Stimulated activated naive CD8-positive, alpha-beta T cell treated with anti-CD3 and anti-CD28 coated beads, Interleukin-15, amount 100 ng/mL, for 72 hours (primary cell): ENCODE results near the gene FBXW4.
"Not testable (repeated sequence)": the region's sequence is repeated elsewhere in the genome, so short reads cannot be mapped to it uniquely, and the experiment has no call there.

Experiments
- ATAC-seq: fragments of 150-1000 bp; cut with Tn5 transposase; 2 replicates; pipeline ENCODE4 v1.10.0; 2021; ENCODE audit warnings: mild to moderate bottlenecking, moderate library complexity
- DNase-seq, 2 donors: peaks; one replicate each; pipeline ENCODE4 v3.0.0; 2021 to 2022
- H3K27ac Mint-ChIP-seq, 2 donors: one replicate each; pipeline ENCODE4 v1.8.0; 2022; ENCODE audit warnings: mild to moderate bottlenecking in 2 of 2, mixed read lengths in 2 of 2, moderate library complexity in 2 of 2
- H3K27me3 Mint-ChIP-seq: one replicate; pipeline ENCODE4 v1.8.0; 2022; ENCODE audit warnings: mixed read lengths
- H3K4me1 Mint-ChIP-seq: one replicate; pipeline ENCODE4 v1.8.0; 2022; ENCODE audit warnings: mild to moderate bottlenecking, mixed read lengths
- H3K4me3 Mint-ChIP-seq, 2 donors: one replicate each; pipeline ENCODE4 v1.8.0; 2022; ENCODE audit warnings: mild to moderate bottlenecking in 2 of 2, mixed read lengths in 2 of 2, moderate library complexity in 1 of 2
- H3K9me3 Mint-ChIP-seq, 2 donors: one replicate each; pipeline ENCODE4 v1.8.0; 2022; ENCODE audit warnings: mixed read lengths in 2 of 2

Gene FBXW4

GRCh38 chr10:101650863-101651262 is 44.1 kb downstream of the FBXW4 start:
- H3K9me3 Mint-ChIP-seq: no peaks in the 10 kb centered on the region
- no peaks in the 10 kb centered on the region for H3K4me1 Mint-ChIP-seq
- DNase-seq (no peak), ATAC-seq (no peak)
- no peak overlapping the region for H3K4me3 Mint-ChIP-seq
- no peaks in the 10 kb centered on the region for H3K27me3 Mint-ChIP-seq
- no peak overlapping the region for H3K27ac Mint-ChIP-seq

- H3K27ac Mint-ChIP-seq: no peak overlapping the region
- no peaks in the 10 kb centered on the region for H3K9me3 Mint-ChIP-seq
- peaks cover 6% of the 10 kb centered on the region for H3K4me1 Mint-ChIP-seq
- no peak for DNase-seq
- no peak overlapping the region for H3K4me3 Mint-ChIP-seq
- no peak for ATAC-seq
- H3K27me3 Mint-ChIP-seq: no peaks in the 10 kb centered on the region
Observed at GRCh38 chr10:101649525-101650085, 45.4 kb downstream of the FBXW4 start.

- no peak for DNase-seq
- Mint-ChIP-seq H3K4me3 (no peak overlapping the region), H3K4me1 (peaks cover 6% of the 10 kb centered on the region), H3K27me3 (no peaks in the 10 kb centered on the region), H3K27ac (no peak overlapping the region), H3K9me3 (no peaks in the 10 kb centered on the region)
- no peak for ATAC-seq
Observed at GRCh38 chr10:101647255-101647654, 47.7 kb downstream of the FBXW4 start.

GRCh38 chr10:101646364-101646763 is 48.6 kb downstream of the FBXW4 start:
- DNase-seq: no peak
- no peaks in the 10 kb centered on the region for H3K9me3 Mint-ChIP-seq
- H3K4me3 Mint-ChIP-seq: no peak overlapping the region
- H3K4me1 Mint-ChIP-seq: peaks cover 6% of the 10 kb centered on the region
- peak overlapping the region in 1 of 2 donors; percentile 71 for H3K27ac Mint-ChIP-seq
- no peaks in the 10 kb centered on the region for H3K27me3 Mint-ChIP-seq
- ATAC-seq: no peak

- no peak for ATAC-seq
- Mint-ChIP-seq H3K27ac (peak overlapping the region; percentile 34 to 77), H3K4me3 (no peak overlapping the region), H3K4me1 (peaks cover 6% of the 10 kb centered on the region), H3K9me3 (no peaks in the 10 kb centered on the region), H3K27me3 (no peaks in the 10 kb centered on the region)
- no peak for DNase-seq
Observed at GRCh38 chr10:101645659-101646058, 49.3 kb downstream of the FBXW4 start.

GRCh38 chr10:101644002-101644401 is 51.0 kb downstream of the FBXW4 start:
- H3K9me3 Mint-ChIP-seq: no peaks in the 10 kb centered on the region
- DNase-seq (no peak), ATAC-seq (no peak)
- no peaks in the 10 kb centered on the region for H3K27me3 Mint-ChIP-seq
- no peak overlapping the region for H3K4me3 Mint-ChIP-seq
- H3K4me1 Mint-ChIP-seq: peaks cover 6% of the 10 kb centered on the region
- no peak overlapping the region for H3K27ac Mint-ChIP-seq

GRCh38 chr10:101643546-101643945 is 51.4 kb downstream of the FBXW4 start:
- Mint-ChIP-seq H3K9me3 (no peaks in the 10 kb centered on the region), H3K4me1 (peaks cover 6% of the 10 kb centered on the region), H3K4me3 (no peak overlapping the region)

GRCh38 chr10:101639141-101639900 is 55.6 kb downstream of the FBXW4 start:
- ATAC-seq (no peak), DNase-seq (no peak)
- H3K27me3 Mint-ChIP-seq: no peaks in the 10 kb centered on the region
- no peak overlapping the region for H3K27ac Mint-ChIP-seq
- no peaks in the 10 kb centered on the region for H3K9me3 Mint-ChIP-seq
- no peak overlapping the region for H3K4me3 Mint-ChIP-seq
- peaks cover 6% of the 10 kb centered on the region for H3K4me1 Mint-ChIP-seq

More at GRCh38 chr10:101643546-101643945, 51.4 kb downstream of the FBXW4 start:
- ATAC-seq (no peak), DNase-seq (no peak)
- no peak overlapping the region for H3K27ac Mint-ChIP-seq
- H3K27me3 Mint-ChIP-seq: no peaks in the 10 kb centered on the region

GRCh38 chr10:101633510-101633909 is 61.5 kb downstream of the FBXW4 start:
- H3K9me3 Mint-ChIP-seq, H3K27ac Mint-ChIP-seq, H3K27me3 Mint-ChIP-seq, DNase-seq, H3K4me3 Mint-ChIP-seq, ATAC-seq: not testable (repeated sequence)
- H3K4me1 Mint-ChIP-seq: peaks cover 12% of the 10 kb centered on the region

- no peak overlapping the region for H3K4me3 Mint-ChIP-seq
- H3K4me1 Mint-ChIP-seq: peaks cover 12% of the 10 kb centered on the region
- no peaks in the 10 kb centered on the region for H3K27me3 Mint-ChIP-seq
- DNase-seq: no peak
- ATAC-seq: no peak
- no peak overlapping the region for H3K27ac Mint-ChIP-seq
- H3K9me3 Mint-ChIP-seq: no peaks in the 10 kb centered on the region
Observed at GRCh38 chr10:101631821-101632475, 63.0 kb downstream of the FBXW4 start.

- H3K4me1 Mint-ChIP-seq: peaks cover 8% of the 10 kb centered on the region
- H3K9me3 Mint-ChIP-seq: no peaks in the 10 kb centered on the region
- ATAC-seq (no peak), DNase-seq (no peak)
- H3K4me3 Mint-ChIP-seq: no peak overlapping the region
- no peaks in the 10 kb centered on the region for H3K27me3 Mint-ChIP-seq
- H3K27ac Mint-ChIP-seq: no peak overlapping the region
Observed at GRCh38 chr10:101630633-101630920, 64.4 kb downstream of the FBXW4 start.

- no peaks in the 10 kb centered on the region for H3K27me3 Mint-ChIP-seq
- no peak overlapping the region for H3K27ac Mint-ChIP-seq
- DNase-seq: no peak
- no peaks in the 10 kb centered on the region for H3K9me3 Mint-ChIP-seq
- ATAC-seq: no peak
- H3K4me1 Mint-ChIP-seq: peaks cover 6% of the 10 kb centered on the region
- H3K4me3 Mint-ChIP-seq: no peak overlapping the region
Observed at GRCh38 chr10:101629837-101630632, 64.9 kb downstream of the FBXW4 start.

GRCh38 chr10:101625821-101626412 is 69.1 kb downstream of the FBXW4 start:
- Mint-ChIP-seq H3K4me3 (no peak overlapping the region), H3K27me3 (no peaks in the 10 kb centered on the region), H3K27ac (no peak overlapping the region), H3K4me1 (no peaks in the 10 kb centered on the region), H3K9me3 (no peaks in the 10 kb centered on the region)
- DNase-seq: no peak
- ATAC-seq: no peak

GRCh38 chr10:101624526-101625102 is 70.4 kb downstream of the FBXW4 start:
- Mint-ChIP-seq H3K9me3 (no peaks in the 10 kb centered on the region), H3K4me3 (no peak overlapping the region), H3K27ac (peak overlapping the region in 1 of 2 donors; percentile 2), H3K4me1 (no peaks in the 10 kb centered on the region), H3K27me3 (no peaks in the 10 kb centered on the region)
- DNase-seq: no peak
- ATAC-seq: no peak

GRCh38 chr10:101623528-101623927 is 71.4 kb downstream of the FBXW4 start:
- Mint-ChIP-seq H3K27me3 (no peaks in the 10 kb centered on the region), H3K27ac (no peak overlapping the region), H3K4me3 (no peak overlapping the region), H3K9me3 (no peaks in the 10 kb centered on the region), H3K4me1 (no peaks in the 10 kb centered on the region)
- ATAC-seq: no peak
- DNase-seq: no peak
